OCI-LY1 (cell line): ENCODE data around the gene FNIP2.

Source experiments
- CTCF ChIP-seq: fragments of 200-600 bp; sonication (generic), shearing (Covaris generic); IDR thresholded peaks from 2 replicates; pipeline ENCODE4 v1.5.1; 2017; ENCODE audit warnings: mild to moderate bottlenecking, antibody characterized with exemption, low read length, moderate library complexity, mixed read lengths
- EZH2 ChIP-seq: fragments of 200-600 bp; sonication (generic), shearing (Covaris generic); IDR thresholded peaks from 2 replicates; pipeline ENCODE4 v1.8.0; 2017; ENCODE audit warnings: borderline replicate concordance, mixed run types, mild to moderate bottlenecking, antibody characterized with exemption, low read length, moderate library complexity, mixed read lengths

GRCh38 chr4:158805635-158806471 is 37.0 kb downstream of the FNIP2 start:
- no peak for TF ChIP-seq CTCF
- TF ChIP-seq EZH2: no peak
